Dermis blood vessel endothelial cell (primary cell): Measurements from ENCODE around the gene DEPP1. TPM values are rescaled to one million over a fixed set of nuclear protein-coding genes. Genes with fewer than 3 reads are reported as not detected.
A peak's percentile ranks its signal among the peaks of the same experiment; 100 is the strongest.

Source experiments
- DNase-seq: peaks from one replicate; pipeline ENCODE4 v3.0.0; 2010
- total RNA-seq: library from RNA; depleted of rRNA; stranded (reverse); fragments of >200 nt; gene quantifications from 2 replicates; pipeline ENCODE4 v1.2.3, GENCODE V29; 2014

DEPP1 gene
- total RNA-seq, 1 donor from 2014 or later, result 360 TPM

DNA sequence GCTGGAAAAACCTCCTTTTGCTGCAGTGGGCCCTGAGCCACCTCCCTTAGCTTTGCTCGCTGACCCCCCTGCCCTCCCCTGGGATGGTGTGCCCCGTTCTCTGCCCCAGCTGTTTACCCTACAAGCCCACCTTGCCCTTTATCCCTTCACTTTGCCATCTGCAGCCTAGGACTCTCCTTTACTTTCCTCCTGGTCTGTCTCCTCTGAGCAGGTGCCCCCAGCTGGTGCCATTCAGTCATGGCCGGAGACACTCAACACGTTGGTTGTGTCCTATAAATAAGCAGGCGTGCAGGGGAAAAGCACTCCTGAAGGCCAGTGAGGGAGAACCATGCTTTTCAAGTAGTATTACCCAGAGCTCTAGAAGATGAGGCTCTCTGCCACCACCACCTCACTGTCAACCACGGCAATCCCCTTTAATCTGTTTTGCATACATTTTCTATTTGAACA is 12.9 kb downstream of the DEPP1 start:
- DNase-seq, result no peak

DNA sequence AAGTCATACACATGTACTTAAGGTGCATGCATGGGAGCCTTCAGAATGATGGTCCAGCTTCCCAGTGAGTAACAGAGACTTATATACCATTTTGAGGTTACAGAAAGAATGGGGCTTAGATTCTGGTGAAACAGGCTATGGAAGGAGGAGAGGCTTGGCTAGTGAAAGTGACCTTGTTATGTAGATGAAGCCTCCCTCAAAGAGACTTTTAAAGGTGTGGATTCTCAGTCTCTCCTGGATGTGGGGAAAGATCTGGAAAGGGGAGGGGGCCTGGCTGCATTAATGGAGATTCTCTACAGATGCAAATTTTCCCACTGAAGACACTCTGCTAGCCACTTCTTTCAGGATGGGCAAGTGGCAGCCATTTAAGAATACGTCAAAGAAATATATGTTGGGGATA is 13.5 kb downstream of the DEPP1 start:
- no peak for DNase-seq

DNA sequence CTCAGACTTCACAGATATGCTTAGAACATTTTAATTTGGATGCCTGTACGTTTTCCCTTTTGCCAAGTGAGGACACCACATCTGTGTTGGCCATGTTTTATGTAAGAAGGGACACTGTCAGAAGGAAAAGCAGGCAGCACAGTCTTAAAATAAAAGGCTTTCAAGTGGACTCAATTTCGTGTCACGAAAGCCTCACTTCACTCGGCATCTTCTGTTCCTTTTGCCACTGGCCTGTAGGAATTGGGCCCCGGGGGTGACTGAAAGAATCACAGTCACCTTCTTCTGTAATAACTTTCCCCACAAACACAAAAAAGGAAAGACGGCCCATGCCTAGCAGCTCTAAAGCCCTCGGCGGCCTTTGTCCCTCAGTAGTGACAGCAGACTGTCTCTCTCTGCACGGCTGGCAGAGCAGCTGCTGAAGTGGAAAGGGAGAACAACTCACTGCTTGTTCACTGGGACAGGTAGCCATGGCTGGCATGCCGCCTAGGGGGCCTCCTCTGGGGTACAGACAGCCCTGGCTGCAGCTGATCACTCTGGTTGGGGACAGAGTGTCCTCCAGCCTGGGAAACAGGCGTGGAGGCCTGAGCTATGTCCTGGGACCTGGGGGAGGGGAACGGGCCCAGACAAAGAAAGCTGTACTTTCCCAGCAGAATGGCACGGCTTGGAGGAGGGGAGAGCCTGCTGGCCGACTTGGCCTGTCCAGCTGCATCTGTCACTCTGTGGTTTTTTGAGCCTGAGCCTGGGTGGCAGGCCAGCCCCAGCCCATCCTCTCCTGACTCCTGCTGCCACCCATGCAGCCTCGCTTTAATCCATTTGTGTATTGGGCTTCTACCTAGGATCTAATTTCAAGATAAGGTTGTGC is 14.6 kb downstream of the DEPP1 start:
- DNase-seq, result no peak

DNA sequence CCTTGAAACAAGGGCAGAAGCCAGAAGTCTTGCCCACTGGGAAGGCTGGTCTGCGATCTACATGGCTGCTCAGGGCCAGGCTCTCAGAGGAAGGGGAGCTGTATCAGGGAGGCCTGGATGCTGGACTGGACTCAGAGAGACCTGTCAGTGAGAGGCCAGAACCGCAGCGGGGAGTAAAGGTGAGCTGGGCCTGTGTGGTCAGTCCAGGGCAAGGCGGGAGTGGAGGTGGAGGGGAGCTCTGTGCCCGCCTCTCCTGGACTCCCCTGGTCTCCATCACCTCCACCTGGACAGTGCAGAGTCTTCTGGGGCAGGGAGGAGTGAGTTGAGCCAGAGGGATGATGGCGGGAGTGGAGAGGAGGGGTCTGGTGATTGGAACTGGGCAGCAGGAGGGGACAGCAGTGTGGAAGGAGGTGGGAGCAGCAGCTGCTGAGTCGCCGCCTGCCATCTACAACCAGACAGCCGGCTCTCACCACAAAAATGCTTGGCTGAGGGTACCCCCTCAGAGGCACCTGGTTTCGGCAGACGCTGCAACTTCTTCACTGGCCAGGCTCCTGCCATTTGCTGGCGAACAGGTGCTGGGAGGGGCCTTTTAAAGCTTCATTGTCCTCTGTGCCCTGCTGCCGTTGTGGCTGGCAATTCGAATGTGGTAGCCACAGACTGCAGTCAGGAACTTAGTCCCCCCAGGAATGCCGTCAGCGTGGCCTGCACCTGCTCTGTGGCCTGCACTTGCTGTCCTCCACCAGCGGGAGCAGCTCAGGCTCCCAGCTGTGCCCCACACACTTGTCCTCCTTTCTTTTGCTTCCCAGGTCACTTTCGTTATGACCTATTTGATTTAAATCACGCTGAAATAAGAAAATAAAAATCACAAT is 15.5 kb downstream of the DEPP1 start:
- DNase-seq, result no peak

DNA sequence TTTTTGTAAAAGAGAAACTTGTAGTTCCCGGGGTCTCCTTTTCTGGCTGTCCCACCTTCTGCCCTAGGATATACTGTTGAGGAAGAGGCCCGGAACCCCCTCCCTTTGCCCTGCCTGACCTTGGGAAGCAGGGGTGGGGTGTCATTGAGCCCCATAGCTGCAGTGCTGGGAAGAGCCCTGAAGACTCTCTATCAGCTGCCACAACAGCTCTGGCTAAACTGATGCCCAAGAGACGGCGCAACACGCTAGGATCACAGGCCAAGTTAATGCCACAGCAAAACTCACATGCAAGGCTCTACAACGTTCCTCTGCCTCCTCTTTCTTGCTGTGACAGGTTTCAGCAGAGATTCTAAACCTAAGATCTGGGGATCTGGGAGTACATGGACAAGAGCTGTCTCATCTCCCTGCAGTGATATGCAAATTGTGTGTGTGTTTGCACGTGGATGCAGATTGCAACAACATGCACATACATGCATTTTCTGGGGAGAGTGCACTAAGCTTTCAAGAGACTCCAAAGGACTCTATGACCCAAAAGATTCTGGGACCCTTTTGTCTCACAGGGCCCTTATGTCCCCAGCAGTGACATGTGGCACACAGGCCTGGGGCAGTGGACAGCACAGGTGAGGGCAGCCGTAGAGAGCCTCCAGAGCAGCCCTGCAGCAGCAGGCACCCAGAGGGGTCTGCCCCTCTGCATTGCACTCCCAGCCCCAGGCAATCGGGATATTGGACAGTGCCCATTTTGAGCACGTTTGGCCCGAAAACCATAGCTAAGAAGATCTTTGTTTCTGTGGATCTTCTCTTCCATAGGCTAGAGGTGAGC is 16.5 kb downstream of the DEPP1 start:
- DNase-seq, result no peak

DNA sequence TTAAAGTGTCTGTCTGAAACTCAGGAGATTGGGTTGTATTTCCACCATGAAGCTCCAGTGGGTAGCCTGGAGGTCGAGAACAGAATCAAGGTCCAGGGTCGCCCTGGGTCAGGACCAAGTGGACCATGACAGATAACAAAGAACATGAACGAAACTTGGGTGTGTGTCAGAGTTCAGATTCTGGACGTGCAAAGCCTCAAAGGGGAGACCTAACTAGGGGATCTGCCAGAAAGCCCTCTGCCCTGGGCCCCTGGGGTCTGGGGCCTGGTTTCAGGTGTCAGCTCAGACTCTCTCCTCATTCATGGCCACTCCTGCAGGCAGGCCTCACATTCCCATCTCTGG is 17.4 kb downstream of the DEPP1 start:
- DNase-seq, result no peak

DNA sequence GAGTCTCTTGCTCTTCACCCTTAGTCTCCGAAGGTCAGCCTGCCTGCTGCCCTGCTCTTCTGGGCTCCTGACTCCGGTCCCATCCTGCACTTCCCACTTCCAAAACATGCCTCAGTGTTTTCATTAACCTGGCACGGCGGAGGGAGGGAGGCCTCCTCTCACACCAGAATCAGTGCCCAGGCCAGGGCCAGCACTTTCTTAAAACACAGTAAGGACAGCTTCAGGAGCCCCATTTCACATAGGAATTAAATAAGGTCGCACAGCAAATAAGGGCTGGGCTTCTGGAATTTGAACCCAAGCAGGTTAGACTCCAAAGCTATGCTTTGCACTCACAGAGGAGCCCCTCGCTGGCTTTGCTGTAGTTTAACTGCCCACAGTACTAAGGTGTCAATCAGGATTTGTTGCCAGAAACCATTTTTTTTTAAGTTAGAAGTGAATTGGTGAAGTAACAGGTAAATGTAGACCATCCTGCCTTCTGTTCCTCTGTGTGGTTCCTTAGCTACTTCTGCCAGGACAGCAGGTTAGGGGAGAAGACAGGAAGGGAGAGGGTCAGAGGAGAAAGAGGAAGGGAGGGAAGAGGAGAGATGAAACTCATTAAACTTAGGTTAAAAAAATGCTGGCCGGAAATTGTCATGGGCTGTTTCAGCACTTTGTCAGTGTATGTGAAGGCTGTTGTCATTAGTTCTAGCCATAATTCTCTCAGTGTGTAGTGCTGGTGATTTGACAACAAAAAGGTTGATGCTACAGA is 18.0 kb downstream of the DEPP1 start:
- DNase-seq, result no peak

DNA sequence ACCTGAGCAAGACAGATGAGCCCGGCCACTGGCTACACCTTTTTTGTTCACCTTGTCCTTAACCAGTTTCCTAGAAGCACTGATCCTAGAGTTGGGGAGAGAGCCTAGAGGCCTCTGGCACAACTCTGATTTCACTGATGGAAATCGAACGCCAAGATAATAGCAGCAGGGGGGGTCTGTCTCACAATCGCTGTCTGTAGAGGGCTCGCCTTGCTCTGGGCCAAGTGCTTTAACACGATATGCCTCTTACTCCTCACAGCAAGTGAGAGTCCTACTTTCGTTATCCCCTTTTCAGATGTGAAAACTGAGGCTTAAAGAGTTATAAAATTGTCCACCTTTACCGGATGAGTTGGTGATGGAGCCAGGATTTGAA is 18.5 kb downstream of the DEPP1 start:
- no peak for DNase-seq

DNA sequence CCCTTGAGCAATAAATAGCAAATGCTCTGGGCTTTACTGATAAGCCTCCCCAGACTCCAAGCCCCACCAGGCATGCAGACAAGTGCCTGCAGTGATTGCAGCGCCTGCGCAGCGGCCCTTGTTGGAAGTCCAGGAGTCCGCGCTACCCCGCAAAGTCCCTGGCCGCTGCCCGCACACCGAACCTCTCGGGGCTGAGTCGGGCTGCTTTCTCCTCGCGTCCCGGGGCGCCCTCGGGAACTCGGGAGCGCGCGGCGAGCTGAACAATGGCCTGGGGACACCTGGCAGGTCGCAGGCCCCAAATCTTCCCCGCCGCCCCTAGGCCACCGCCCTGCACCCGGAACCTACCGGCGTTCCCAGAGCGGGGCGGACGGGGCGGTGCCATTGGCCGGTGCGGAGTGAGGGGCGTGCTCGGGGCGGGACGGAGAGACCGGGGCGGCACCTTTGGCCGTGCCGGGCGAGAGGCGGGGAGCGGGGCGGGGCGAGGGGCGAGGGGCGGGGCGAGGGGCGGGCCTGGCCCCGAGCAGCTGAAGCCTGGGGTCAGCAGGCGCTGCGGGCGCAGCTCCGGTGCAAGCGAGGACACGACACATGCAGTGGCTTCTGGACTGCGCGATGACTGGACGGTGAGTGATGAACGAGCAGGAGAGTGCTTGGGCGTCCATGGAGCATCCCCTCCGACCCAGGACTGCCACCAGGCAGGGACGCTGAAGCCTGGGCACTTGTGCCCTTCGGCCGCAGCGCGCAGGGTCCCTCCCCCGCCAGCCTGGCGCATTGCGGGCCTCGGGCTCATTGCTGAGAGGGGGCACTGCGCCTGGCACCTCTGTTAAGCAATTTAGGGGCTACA is 19.1 kb downstream of the DEPP1 start, which contains the start of gene RASSF4:
Gene RASSF4, plus strand, starts transcription at position 556 of the 841 bp plus-strand sequence. CDS start 10,401 bp downstream, outside the sequence.
- DNase-seq, result peak; percentile 89

DNA sequence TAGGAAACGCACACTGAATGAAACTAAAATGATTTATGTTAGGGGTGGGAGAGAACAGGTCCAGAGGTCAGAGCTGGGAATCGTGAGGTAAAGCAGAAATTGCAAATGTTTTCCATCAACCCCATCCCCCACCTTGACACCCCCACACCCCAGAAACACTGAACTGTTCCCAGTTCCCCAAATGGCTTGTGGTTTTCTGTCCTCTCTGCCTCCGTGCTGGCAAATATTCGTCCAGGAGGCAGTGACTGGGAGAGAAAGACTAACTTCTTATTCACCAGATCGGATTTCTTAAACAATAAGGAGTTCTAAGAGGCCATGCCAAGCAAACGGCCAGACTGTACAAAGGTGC is 19.7 kb downstream of the DEPP1 start:
- no peak for DNase-seq

DNA sequence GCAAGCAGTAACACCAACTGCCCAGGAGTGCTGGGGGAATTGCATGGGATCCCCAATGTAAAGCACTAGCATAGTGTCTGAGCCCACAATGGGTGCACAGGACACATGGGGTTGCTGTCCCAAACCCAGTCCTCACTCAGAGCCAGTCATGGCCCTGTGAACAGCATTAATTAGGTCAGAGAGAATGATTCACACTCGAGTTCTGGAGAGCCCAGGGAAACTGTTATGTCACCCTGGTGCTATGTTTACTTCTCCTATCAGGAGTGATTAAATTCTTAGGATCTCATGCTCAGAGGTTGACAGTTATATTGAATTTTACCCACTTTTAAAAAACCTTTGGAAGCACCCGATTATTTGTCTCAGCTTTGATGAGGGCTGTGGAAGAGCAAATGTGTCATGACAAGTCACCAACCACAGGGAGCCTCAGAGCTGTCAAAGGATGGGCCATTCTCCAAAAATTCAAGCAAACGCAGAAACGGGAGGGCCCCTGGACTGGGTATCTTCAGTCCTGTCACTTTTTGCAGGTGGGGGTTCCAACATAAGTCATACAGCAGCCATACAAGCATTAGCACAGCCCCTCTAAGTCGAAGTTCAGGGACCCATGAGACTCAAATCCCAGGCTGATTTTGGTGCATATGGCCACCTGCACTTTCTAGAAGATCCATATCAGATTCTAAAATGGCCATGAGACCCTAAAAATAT is 20.3 kb downstream of the DEPP1 start:
- DNase-seq, result peak; percentile 56

DNA sequence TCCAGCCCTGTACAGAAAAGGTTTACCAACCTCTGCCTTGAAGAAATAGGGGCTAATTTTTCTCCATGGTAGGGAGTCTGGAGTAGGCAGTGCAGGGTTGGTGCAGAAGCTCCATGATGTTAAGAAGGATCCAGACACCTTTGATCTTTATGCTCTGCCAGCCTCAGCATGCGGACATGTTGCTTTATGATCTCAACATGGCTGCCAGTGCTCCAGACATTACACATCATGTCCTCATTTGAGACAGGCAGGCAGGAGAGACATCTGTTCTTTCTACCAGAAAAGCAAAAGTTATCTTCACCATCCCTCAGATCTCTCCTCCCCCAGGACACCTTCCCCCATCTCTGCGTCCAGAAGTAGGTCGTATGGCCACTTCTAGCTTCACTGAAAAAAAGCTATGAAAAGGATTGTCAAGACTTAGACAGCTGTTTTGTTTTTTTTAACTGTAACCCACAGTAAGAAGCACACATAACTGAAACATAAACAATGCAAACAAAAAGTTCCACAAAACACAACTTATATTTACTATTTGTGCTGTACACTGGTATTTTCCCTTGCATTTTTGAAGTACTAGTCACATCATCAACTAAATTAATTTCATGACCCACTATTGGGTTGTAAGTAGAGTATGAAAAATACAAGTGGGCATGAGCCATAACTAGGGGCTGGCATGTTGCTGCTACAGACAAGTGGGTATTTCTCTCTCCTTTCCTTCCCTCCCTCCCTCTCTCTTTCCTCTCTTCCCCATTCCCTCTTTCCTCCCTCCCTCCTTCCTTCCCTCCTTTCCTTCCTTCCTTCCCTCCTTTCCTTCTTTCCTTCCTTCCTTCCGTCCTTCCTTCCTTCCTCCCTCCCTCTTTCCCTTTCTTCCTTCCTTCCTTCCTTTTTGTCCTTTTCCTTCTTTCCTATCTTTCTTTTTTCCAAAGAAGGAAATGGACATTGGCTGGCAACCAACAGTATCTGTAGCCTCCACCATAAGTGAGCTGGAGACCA is 21.6 kb downstream of the DEPP1 start:
- no peak for DNase-seq

DNA sequence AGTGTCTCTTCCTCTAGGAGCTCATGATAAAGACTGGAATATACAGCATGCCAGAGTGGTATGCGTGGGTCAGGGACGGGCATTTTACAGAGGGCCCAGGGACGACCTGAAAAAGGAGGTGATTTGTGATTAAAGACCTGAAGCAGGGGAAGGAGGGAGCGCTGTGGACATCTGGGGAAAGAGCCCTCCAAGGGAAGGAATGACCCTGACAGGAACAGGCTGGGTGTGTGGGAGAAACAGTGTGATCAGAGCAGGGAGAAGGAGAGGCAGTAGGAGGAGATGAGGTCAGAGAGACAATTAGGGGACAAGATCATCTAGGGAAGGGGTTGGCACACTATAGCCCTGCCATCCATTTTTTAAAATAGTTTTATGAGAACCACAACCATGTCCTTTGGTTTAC is 22.4 kb downstream of the DEPP1 start:
- DNase-seq, result no peak

DNA sequence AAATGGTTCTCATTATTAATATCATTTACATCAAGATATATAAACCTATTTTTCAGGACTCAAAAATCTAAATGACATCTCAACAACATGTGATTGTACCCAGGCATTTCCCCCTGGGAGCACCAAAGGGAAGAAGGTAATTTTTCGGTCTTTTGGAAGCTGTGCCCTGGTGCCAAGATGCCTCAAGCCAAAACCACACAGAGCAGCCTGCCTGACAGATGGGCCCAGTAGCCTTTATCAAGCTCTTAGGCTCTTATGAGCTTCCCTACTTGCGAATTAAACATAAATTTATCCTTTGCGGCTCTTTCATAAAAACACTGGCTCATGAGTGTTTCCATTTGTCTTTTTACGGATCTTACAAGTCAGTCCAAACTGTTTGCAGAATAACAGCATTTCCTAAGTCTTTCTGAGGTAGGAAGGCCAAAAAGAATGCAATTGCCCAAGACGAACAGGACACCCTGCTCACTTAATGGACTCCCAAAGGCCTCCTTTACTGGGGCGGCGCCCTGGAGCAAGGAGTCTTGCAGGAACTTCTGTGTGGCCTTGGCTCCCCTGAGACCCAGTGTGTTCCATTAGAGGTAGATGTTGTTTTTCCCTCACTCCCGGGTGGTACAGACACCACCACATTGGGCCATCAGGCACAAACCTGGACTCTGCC is 23.1 kb downstream of the DEPP1 start:
- no peak for DNase-seq

DNA sequence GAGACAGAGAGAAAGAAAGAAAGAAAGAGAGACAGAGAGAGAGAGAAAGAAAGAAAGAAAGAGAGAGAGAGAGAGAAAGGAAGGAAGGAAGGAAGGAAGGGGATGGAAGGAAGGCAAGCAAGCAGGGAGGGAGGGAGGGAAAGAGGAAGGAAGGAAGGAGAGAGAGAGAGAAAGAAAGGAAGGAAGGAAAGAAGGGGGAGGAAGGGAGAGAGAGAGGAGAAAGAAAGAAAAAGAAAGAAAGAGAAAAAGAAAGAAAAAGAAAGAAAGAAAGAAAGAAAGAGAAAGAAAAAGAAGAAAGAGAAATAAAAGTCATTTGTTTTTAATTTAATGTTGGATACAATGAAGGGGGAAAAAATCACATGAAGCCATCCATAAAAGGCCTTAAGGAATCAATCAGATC is 23.6 kb downstream of the DEPP1 start:
- DNase-seq, result no peak

DNA sequence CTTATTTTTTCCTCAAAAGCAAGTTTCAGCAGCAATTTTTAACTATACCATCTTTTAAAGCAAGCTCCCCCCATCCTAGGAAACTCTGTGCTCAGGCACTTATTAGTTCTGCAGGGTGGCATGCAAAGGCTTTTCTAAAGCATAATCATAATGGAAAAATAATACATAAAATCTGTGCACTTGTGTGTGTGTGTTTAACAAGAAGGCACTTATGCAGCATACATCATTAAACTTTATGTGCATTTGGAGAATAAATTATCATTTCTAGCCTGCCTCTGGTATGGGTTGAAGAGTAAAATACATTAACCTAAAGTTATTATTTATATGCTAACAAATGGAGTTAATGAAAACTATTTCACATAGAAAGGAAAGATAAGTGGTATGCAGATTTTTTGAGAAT is 24.6 kb downstream of the DEPP1 start:
- no peak for DNase-seq

DNA sequence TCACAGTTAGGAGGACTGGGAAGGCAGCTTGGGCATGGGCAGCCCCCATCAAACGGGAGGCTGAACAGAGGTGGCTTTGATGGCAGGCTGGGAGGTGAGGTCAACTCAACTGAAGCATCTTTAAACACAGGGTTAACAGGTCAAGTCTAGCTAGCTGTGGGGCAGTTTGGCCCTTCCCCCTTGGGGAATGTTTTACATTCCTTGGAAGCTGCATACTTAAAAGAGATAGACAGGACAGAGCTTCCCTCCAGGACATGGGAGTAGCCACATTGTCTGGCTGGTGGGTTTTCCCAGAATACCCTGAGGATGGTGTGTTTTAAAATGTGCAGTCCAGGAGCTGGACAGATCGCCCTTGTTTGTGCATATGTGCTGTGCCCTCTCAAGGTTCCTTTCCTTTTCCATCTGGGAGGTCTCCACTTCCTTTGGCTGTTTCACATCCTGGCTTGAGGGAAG is 25.8 kb downstream of the DEPP1 start:
- DNase-seq, result no peak

DNA sequence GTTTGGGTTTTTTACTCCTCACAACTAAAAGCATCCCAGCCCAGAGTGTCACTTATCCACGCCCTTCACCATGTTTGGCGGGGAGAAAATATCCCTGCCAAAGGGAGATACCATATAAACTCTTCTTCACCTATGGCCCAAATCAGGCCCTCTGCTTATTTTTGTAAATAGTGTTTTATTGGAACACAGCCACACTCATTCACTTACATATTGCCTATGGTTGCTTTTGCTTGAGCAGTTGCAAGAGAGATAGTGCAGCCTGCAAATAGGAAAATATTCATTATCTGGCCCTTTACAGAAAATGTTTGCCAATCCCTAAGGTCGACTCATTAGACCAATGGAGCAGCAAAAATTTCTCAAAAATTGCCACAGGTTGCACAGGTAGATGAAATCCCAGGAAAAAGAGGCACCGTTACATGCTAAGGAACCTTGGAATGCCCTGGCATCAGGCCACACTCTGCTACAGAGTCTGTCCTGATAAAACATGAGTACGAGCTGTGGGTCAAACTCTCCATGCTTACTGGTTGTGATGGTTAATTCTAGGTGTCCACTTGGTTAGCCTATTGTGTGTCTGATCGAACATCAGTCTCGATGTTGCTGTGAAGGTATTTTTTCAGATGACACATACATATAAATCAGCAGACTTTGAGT is 26.9 kb downstream of the DEPP1 start:
- no peak for DNase-seq
